BE2C (cell line): ENCODE results near the gene TOPAZ1.
"Not testable (repeated sequence)": the region's sequence is repeated elsewhere in the genome, so short reads cannot be mapped to it uniquely, and the experiment has no call there.

Experiments used
- DNase-seq: peaks from one replicate; pipeline ENCODE4 v3.0.0-alpha.2; 2020
- H3K27me3 ChIP-seq: fragments of 250-450 bp; sonication (Bioruptor Pico); 2 replicates; pipeline ENCODE4 v1.5.1; 2020; ENCODE audit warnings: mild to moderate bottlenecking
- H3K36me3 ChIP-seq: fragments of 250-450 bp; sonication (Bioruptor Pico); 2 replicates; pipeline ENCODE4 v1.5.1; 2020; ENCODE audit warnings: mild to moderate bottlenecking
- H3K4me1 ChIP-seq: fragments of 250-450 bp; sonication (Bioruptor Pico); 2 replicates; pipeline ENCODE4 v1.5.1; 2020
- H3K4me3 ChIP-seq: 2 replicates; pipeline ENCODE4 v1.5.1; 2011; ENCODE audit warnings: low read depth, low read length
- H3K9me3 ChIP-seq: fragments of 250-450 bp; sonication (Bioruptor Pico); 2 replicates; pipeline ENCODE4 v1.5.1; 2020
- TF ChIP-seq, protein P1 (sequence below): IDR thresholded peaks from 2 replicates; pipeline ENCODE4 v1.5.1; 2012; ENCODE audit warnings: mild to moderate bottlenecking, low read depth, low read length

Gene TOPAZ1

GRCh38 chr3:44340058-44340395, 98.3 kb downstream of the TOPAZ1 start:
- H3K4me3 ChIP-seq, result no peak overlapping the region
- TF ChIP-seq, protein P1, sequence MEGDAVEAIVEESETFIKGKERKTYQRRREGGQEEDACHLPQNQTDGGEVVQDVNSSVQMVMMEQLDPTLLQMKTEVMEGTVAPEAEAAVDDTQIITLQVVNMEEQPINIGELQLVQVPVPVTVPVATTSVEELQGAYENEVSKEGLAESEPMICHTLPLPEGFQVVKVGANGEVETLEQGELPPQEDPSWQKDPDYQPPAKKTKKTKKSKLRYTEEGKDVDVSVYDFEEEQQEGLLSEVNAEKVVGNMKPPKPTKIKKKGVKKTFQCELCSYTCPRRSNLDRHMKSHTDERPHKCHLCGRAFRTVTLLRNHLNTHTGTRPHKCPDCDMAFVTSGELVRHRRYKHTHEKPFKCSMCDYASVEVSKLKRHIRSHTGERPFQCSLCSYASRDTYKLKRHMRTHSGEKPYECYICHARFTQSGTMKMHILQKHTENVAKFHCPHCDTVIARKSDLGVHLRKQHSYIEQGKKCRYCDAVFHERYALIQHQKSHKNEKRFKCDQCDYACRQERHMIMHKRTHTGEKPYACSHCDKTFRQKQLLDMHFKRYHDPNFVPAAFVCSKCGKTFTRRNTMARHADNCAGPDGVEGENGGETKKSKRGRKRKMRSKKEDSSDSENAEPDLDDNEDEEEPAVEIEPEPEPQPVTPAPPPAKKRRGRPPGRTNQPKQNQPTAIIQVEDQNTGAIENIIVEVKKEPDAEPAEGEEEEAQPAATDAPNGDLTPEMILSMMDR, result no peak
- no peak for DNase-seq
- H3K27me3 ChIP-seq, result no peaks in the 10 kb centered on the region
- no peaks in the 10 kb centered on the region for H3K4me1 ChIP-seq
- no peaks in the 10 kb centered on the region for H3K36me3 ChIP-seq
- H3K9me3 ChIP-seq, result no peaks in the 10 kb centered on the region

- H3K36me3 ChIP-seq, result no peaks in the 10 kb centered on the region
- H3K4me1 ChIP-seq, result no peaks in the 10 kb centered on the region
- H3K27me3 ChIP-seq, result no peaks in the 10 kb centered on the region
- DNase-seq, result no peak
- H3K4me3 ChIP-seq, result no peak overlapping the region
- no peaks in the 10 kb centered on the region for H3K9me3 ChIP-seq
- TF ChIP-seq, protein P1, result no peak
These were observed 100.6 kb downstream of the TOPAZ1 start for GRCh38 chr3:44342176-44342790.

DNA sequence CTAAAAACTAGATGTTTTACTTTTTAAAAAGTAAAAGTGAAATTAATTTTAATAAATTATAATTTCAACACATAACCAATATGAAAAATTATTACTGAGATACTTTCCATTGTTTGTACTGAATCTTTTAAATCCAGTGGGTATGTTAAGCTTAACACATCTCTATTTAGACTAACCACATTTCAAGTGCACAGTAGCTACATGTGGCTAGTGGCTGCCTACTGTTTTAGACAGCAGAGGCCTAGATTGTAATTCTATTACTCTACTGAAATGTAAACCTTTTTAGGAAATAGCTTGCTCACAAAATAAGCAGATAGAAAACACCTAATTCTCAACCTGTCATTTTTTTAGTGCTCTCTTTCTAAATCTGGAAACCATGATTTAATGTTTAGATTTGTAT, 101.7 kb downstream of the TOPAZ1 start:
- no peaks in the 10 kb centered on the region for H3K4me1 ChIP-seq
- no peak overlapping the region for H3K4me3 ChIP-seq
- H3K36me3 ChIP-seq, result no peaks in the 10 kb centered on the region
- TF ChIP-seq, protein P1, result no peak
- no peaks in the 10 kb centered on the region for H3K9me3 ChIP-seq
- H3K27me3 ChIP-seq, result no peaks in the 10 kb centered on the region
- DNase-seq, result no peak

DNA sequence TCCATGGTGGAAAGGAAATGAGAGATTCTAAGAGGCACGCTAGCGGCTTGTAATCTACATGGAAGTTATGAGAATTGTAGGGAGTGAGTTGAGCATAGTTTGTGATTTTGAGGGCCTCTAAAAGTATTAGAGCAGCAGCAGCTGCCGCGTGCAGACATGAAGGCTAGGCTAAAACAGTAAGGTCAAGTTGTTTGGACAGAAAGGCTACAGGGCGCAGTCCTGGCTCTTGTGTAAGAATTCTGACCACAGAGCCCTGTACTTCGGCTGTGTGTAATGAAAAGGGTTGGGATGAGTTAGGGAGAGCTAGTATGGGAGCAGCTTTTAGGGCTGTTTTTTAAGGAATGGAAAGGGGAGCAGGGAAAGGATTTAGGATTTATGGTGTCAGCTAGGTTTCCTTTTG, 104.9 kb downstream of the TOPAZ1 start:
- DNase-seq, H3K4me3 ChIP-seq, H3K36me3 ChIP-seq, H3K9me3 ChIP-seq, H3K4me1 ChIP-seq, H3K27me3 ChIP-seq: not testable (repeated sequence)

DNA sequence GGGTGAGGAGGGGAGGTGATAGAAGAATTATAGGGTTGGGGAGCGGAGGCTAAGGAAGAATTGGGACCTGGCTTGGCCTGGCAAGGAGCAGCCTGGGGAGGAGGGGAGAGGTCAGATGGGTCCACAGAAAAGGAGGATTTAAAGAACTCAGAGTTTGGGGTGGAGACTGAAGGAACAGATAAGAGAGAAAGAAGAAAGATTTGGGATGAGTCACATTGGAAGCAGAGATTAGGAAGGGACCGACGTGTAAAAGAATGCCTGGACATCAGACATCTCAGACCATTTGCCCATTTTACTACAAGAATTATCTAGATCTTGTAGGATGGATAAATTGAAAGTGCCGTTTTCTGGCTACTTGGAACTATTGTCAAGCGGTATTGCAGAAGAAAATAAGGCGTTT, 107.3 kb downstream of the TOPAZ1 start:
- H3K27me3 ChIP-seq, result no peaks in the 10 kb centered on the region
- H3K4me1 ChIP-seq, result no peaks in the 10 kb centered on the region
- no peak for DNase-seq
- TF ChIP-seq, protein P1, result no peak
- no peak overlapping the region for H3K4me3 ChIP-seq
- no peaks in the 10 kb centered on the region for H3K36me3 ChIP-seq
- H3K9me3 ChIP-seq, result no peaks in the 10 kb centered on the region

- H3K27me3 ChIP-seq, result no peaks in the 10 kb centered on the region
- no peaks in the 10 kb centered on the region for H3K4me1 ChIP-seq
- H3K4me3 ChIP-seq, result no peak overlapping the region
- TF ChIP-seq, protein P1, result no peak
- no peak for DNase-seq
- H3K9me3 ChIP-seq, result no peaks in the 10 kb centered on the region
- no peaks in the 10 kb centered on the region for H3K36me3 ChIP-seq
These were observed 111.8 kb downstream of the TOPAZ1 start for GRCh38 chr3:44353355-44353924.
